Skeletal muscle satellite cell (primary cell): ENCODE measurements around the gene UIMC1.

Experiments used
- H3K27me3 ChIP-seq: 2 replicates; pipeline ENCODE4 v1.7.0; 2013; ENCODE audit warnings: low read length; ENCODE audit not compliant: control insufficient read depth, insufficient read depth
- H3K36me3 ChIP-seq: 2 replicates; pipeline ENCODE4 v1.7.0; 2013; ENCODE audit warnings: mild to moderate bottlenecking, control low read depth, low read length; ENCODE audit not compliant: insufficient read depth
- H3K4me1 ChIP-seq: 2 replicates; pipeline ENCODE4 v1.7.0; 2013; ENCODE audit warnings: low read length; ENCODE audit not compliant: control insufficient read depth, insufficient read depth
- H3K4me2 ChIP-seq: 2 replicates; pipeline ENCODE4 v1.7.0; 2013; ENCODE audit warnings: mild to moderate bottlenecking, low read length
- H3K4me3 ChIP-seq: 2 replicates; pipeline ENCODE4 v1.7.0; 2013; ENCODE audit warnings: low read length
- H3K9ac ChIP-seq: 2 replicates; pipeline ENCODE4 v1.7.0; 2013; ENCODE audit warnings: mild to moderate bottlenecking, low read depth, low read length, moderate library complexity
- H3K9me3 ChIP-seq: replicated peaks from 2 replicates; pipeline ENCODE4 v1.7.0; 2013; ENCODE audit warnings: mild to moderate bottlenecking, control low read depth, low read length

Gene UIMC1

GRCh38 chr5:176901260-176902101, 105.1 kb downstream of the UIMC1 start:
- Histone ChIP-seq H3K4me3 (no peak overlapping the region), H3K9me3 (no peaks in the 10 kb centered on the region), H3K27me3 (peaks cover 1% of the 10 kb centered on the region), H3K36me3 (peaks cover 49% of the 10 kb centered on the region), H3K9ac (no peak overlapping the region), H3K4me1 (no peaks in the 10 kb centered on the region), H3K4me2 (no peak overlapping the region)

- Histone ChIP-seq H3K4me2 (no peak overlapping the region), H3K4me3 (no peak overlapping the region), H3K4me1 (no peaks in the 10 kb centered on the region), H3K9ac (no peak overlapping the region), H3K9me3 (no peaks in the 10 kb centered on the region), H3K36me3 (peaks cover 42% of the 10 kb centered on the region), H3K27me3 (peaks cover 4% of the 10 kb centered on the region)
Measured at GRCh38 chr5:176900780-176901204, 105.8 kb downstream of the UIMC1 start.

GRCh38 chr5:176899946-176900779, 106.4 kb downstream of the UIMC1 start:
- Histone ChIP-seq H3K4me3 (no peak overlapping the region), H3K4me1 (no peaks in the 10 kb centered on the region), H3K9me3 (no peaks in the 10 kb centered on the region), H3K9ac (no peak overlapping the region), H3K36me3 (peaks cover 35% of the 10 kb centered on the region), H3K27me3 (peaks cover 4% of the 10 kb centered on the region), H3K4me2 (no peak overlapping the region)

- H3K36me3 ChIP-seq: peaks cover 28% of the 10 kb centered on the region
- H3K4me2 ChIP-seq: no peak within 1 kb of the TSS
- H3K9me3 ChIP-seq: no peaks in the 10 kb centered on the region
- H3K9ac ChIP-seq: no peak within 1 kb of the TSS
- no peaks in the 10 kb centered on the region for H3K4me1 ChIP-seq
- peaks cover 4% of the 10 kb centered on the region for H3K27me3 ChIP-seq
- no peak within 1 kb of the TSS for H3K4me3 ChIP-seq
Measured at GRCh38 chr5:176899296-176899891, 107.2 kb downstream of the UIMC1 start, which contains the start of gene HK3. HK3 (minus strand) TSS chr5:176899346; CDS start chr5:176896159, 3,187 bp downstream.

DNA sequence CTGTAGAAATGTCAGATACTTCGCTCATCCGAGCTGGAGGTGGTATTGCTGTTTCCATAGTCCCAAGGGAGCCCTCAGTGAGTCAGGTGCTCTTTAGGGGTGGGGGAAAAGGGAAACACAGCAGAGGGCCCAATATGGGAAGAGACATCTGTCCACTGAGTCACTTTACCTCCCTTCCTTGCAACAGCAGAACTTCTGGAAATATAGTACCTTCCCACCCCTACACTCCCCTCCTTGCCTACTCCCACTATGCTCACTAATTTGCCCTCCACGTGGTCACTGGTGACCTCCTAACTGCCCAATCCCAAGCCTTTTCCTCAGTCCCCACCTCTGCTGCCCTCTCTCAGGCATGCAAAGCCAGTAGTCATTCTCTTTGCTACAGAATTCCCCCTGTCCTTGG, 109.3 kb downstream of the UIMC1 start:
- no peak overlapping the region for H3K9ac ChIP-seq
- no peaks in the 10 kb centered on the region for H3K4me1 ChIP-seq
- H3K36me3 ChIP-seq: peaks cover 6% of the 10 kb centered on the region
- H3K27me3 ChIP-seq: peaks cover 20% of the 10 kb centered on the region
- no peak overlapping the region for H3K4me2 ChIP-seq
- H3K4me3 ChIP-seq: no peak overlapping the region
- H3K9me3 ChIP-seq: no peaks in the 10 kb centered on the region

DNA sequence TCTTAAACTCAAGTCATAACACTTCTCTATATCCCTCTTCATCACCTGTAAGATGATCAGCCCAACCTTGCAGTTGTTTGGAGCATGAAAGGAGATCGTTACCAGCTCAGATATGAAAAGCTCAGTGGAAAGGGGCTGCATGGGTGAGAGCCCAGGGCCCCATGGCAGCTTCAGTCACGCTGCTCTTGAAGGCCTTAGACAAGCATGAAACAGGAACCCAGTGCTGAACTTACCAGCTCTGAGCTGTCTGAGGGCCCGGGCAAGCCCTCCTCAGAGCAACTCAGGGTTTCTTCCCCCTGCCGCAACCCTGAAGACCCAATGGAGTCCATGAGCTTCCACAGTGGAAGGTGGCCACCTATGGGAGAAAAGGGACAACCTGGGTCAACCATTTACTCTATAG, 110.7 kb downstream of the UIMC1 start:
- Histone ChIP-seq H3K4me2 (no peak overlapping the region), H3K9ac (no peak overlapping the region), H3K4me3 (no peak overlapping the region), H3K9me3 (no peaks in the 10 kb centered on the region), H3K4me1 (no peaks in the 10 kb centered on the region), H3K27me3 (peaks cover 34% of the 10 kb centered on the region), H3K36me3 (no peaks in the 10 kb centered on the region)

- Histone ChIP-seq H3K36me3 (no peaks in the 10 kb centered on the region), H3K4me1 (no peaks in the 10 kb centered on the region), H3K9ac (no peak overlapping the region), H3K9me3 (no peaks in the 10 kb centered on the region), H3K4me2 (no peak overlapping the region), H3K4me3 (no peak overlapping the region), H3K27me3 (peaks cover 35% of the 10 kb centered on the region)
Measured at GRCh38 chr5:176894298-176894697, 112.3 kb downstream of the UIMC1 start.

DNA sequence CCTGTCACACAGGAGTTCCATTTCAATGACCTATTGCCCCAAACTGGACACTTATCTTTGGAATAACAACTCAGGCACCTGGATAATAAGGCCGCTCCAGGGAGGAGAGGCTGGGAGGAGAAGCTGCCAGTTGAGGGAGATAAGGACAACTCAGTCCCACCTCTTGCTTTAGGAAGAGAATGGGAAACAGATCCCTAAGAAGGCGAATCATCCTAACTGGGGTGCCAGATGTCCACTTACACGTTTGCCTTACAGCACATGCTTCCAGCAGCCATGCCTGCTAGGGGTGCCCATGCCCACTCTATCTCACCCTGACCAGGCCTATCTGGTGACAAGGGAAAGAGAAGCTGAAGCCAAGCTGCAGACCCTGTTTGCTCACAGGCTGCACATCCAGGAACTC, 113.9 kb downstream of the UIMC1 start:
- H3K4me3 ChIP-seq: no peak overlapping the region
- no peaks in the 10 kb centered on the region for H3K4me1 ChIP-seq
- H3K27me3 ChIP-seq: peaks cover 35% of the 10 kb centered on the region
- no peak overlapping the region for H3K9ac ChIP-seq
- H3K9me3 ChIP-seq: no peaks in the 10 kb centered on the region
- H3K36me3 ChIP-seq: no peaks in the 10 kb centered on the region
- no peak overlapping the region for H3K4me2 ChIP-seq

GRCh38 chr5:176891331-176891958, 115.1 kb downstream of the UIMC1 start:
- H3K9me3 ChIP-seq: no peaks in the 10 kb centered on the region
- no peak overlapping the region for H3K4me2 ChIP-seq
- peaks cover 33% of the 10 kb centered on the region for H3K27me3 ChIP-seq
- no peaks in the 10 kb centered on the region for H3K4me1 ChIP-seq
- no peak overlapping the region for H3K4me3 ChIP-seq
- no peaks in the 10 kb centered on the region for H3K36me3 ChIP-seq
- H3K9ac ChIP-seq: no peak overlapping the region

GRCh38 chr5:176890455-176891330, 115.9 kb downstream of the UIMC1 start:
- H3K36me3 ChIP-seq: no peaks in the 10 kb centered on the region

More at GRCh38 chr5:176890455-176891330, 115.9 kb downstream of the UIMC1 start:
- Histone ChIP-seq H3K9me3 (no peaks in the 10 kb centered on the region), H3K27me3 (peaks cover 30% of the 10 kb centered on the region), H3K4me2 (no peak overlapping the region), H3K4me1 (no peaks in the 10 kb centered on the region), H3K4me3 (no peak overlapping the region), H3K9ac (no peak overlapping the region)
